Activated CD4-positive, alpha-beta T cell treated with anti-CD3 and anti-CD28 coated beads, Interleukin-2, amount 10 ng/mL, durations not matched to agents 24 days and 14 days (primary cell): ENCODE data around the gene SPACA6. TPM values are rescaled to one million over a fixed set of nuclear protein-coding genes. Genes with fewer than 3 reads are reported as not detected.
"Not testable (repeated sequence)": the region's sequence is repeated elsewhere in the genome, so short reads cannot be mapped to it uniquely, and the experiment has no call there.

Source experiments
- DNase-seq: peaks from one replicate; pipeline ENCODE4 v3.0.0; 2022
- H3K27ac Mint-ChIP-seq: one replicate; pipeline ENCODE4 v1.8.0; 2022; ENCODE audit warnings: mild to moderate bottlenecking, mixed read lengths
- H3K27me3 Mint-ChIP-seq: one replicate; pipeline ENCODE4 v1.8.0; 2022; ENCODE audit warnings: mixed read lengths
- H3K36me3 Mint-ChIP-seq: one replicate; pipeline ENCODE4 v1.8.0; 2022; ENCODE audit warnings: low read depth, mild to moderate bottlenecking, mixed read lengths
- H3K4me1 Mint-ChIP-seq: one replicate; pipeline ENCODE4 v1.8.0; 2021; ENCODE audit warnings: mixed read lengths
- H3K4me3 Mint-ChIP-seq: one replicate; pipeline ENCODE4 v1.8.0; 2022; ENCODE audit warnings: mild to moderate bottlenecking, moderate library complexity, mixed read lengths
- H3K9me3 Mint-ChIP-seq: one replicate; pipeline ENCODE4 v1.8.0; 2021; ENCODE audit warnings: mixed read lengths
- intact Hi-C: fragments of 100-400 bp; cut with micrococcal nuclease; formaldehyde crosslinking; loops from one replicate; pipeline ENCODE4 v1.15.1; 2023
- total RNA-seq: library from RNA; stranded (reverse); gene quantifications from 2 replicates; pipeline ENCODE4 v1.2.3, GENCODE V29; 2022

SPACA6 gene
- total RNA-seq: 6.7 and 7.0 TPM in 2 replicates

- Mint-ChIP-seq H3K4me3 (peak within 1 kb of the TSS; percentile 2), H3K4me1 (peaks cover 14% of the 10 kb centered on the region), H3K36me3 (peaks cover 8% of the 10 kb centered on the region), H3K27ac (no peak within 1 kb of the TSS), H3K27me3 (peaks cover 6% of the 10 kb centered on the region), H3K9me3 (no peaks in the 10 kb centered on the region)
- intact Hi-C loops: no loop called here
- no peak for DNase-seq
These were observed at the start of gene SPACA6 for GRCh38 chr19:51693260-51693659. TSS of gene SPACA6 (plus strand) at chr19:51693330. CDS start at chr19:51693527, 197 bp downstream.

GRCh38 chr19:51644636-51645271 lies 48.4 kb upstream of the SPACA6 start:
- H3K36me3 Mint-ChIP-seq: no peaks in the 10 kb centered on the region
- intact Hi-C loops: loop anchor here (1.0 kb wide), 1 partner anchor 14 kb away; the partner anchor contains the start of gene SIGLEC5
- H3K4me3 Mint-ChIP-seq: no peak overlapping the region
- no peak for DNase-seq
- no peak overlapping the region for H3K27ac Mint-ChIP-seq
- no peaks in the 10 kb centered on the region for H3K9me3 Mint-ChIP-seq
- H3K4me1 Mint-ChIP-seq: peaks cover 5% of the 10 kb centered on the region
- H3K27me3 Mint-ChIP-seq: peaks cover 28% of the 10 kb centered on the region

- DNase-seq, H3K36me3 Mint-ChIP-seq, H3K4me3 Mint-ChIP-seq, H3K4me1 Mint-ChIP-seq, H3K9me3 Mint-ChIP-seq, intact Hi-C loops, H3K27ac Mint-ChIP-seq: not testable (repeated sequence)
- peaks cover 13% of the 10 kb centered on the region for H3K27me3 Mint-ChIP-seq
These were observed 46.4 kb upstream of the SPACA6 start, which contains the start of gene SIGLEC14 for GRCh38 chr19:51646730-51647129. TSS of gene SIGLEC14 (minus strand) at chr19:51646825. CDS start at chr19:51646759, 66 bp downstream.

- intact Hi-C loops: no loop called here
- Mint-ChIP-seq H3K4me3 (no peak overlapping the region), H3K9me3 (no peaks in the 10 kb centered on the region), H3K4me1 (peaks cover 5% of the 10 kb centered on the region), H3K36me3 (no peaks in the 10 kb centered on the region), H3K27me3 (peaks cover 13% of the 10 kb centered on the region), H3K27ac (no peak overlapping the region)
- no peak for DNase-seq
These were observed 45.8 kb upstream of the SPACA6 start for GRCh38 chr19:51647318-51647717.

GRCh38 chr19:51651216-51651846 lies 41.8 kb upstream of the SPACA6 start:
- no peak for DNase-seq
- Mint-ChIP-seq H3K4me1 (no peaks in the 10 kb centered on the region), H3K9me3 (no peaks in the 10 kb centered on the region), H3K4me3 (no peak overlapping the region), H3K27me3 (no peaks in the 10 kb centered on the region), H3K36me3 (no peaks in the 10 kb centered on the region), H3K27ac (no peak overlapping the region)
- intact Hi-C loops: loop anchor here (10.0 kb wide), 1 partner anchor 123 kb away; no protein-coding TSS in a partner anchor

GRCh38 chr19:51652266-51652665 lies 40.9 kb upstream of the SPACA6 start:
- Mint-ChIP-seq H3K4me1 (peaks cover 5% of the 10 kb centered on the region), H3K27me3 (peaks cover 4% of the 10 kb centered on the region), H3K9me3 (no peaks in the 10 kb centered on the region), H3K4me3 (no peak overlapping the region), H3K36me3 (no peaks in the 10 kb centered on the region), H3K27ac (no peak overlapping the region)
- intact Hi-C loops: loop anchor here (10.0 kb wide), 1 partner anchor 123 kb away; no protein-coding TSS in a partner anchor
- no peak for DNase-seq

- Mint-ChIP-seq H3K4me3 (no peak overlapping the region), H3K4me1 (peaks cover 5% of the 10 kb centered on the region), H3K27me3 (peaks cover 6% of the 10 kb centered on the region), H3K27ac (no peak overlapping the region), H3K36me3 (no peaks in the 10 kb centered on the region), H3K9me3 (no peaks in the 10 kb centered on the region)
- intact Hi-C loops: loop anchor here (10.0 kb wide), 1 partner anchor 122 kb away; no protein-coding TSS in a partner anchor
- no peak for DNase-seq
These were observed 40.0 kb upstream of the SPACA6 start for GRCh38 chr19:51653162-51653561.

- H3K27me3 Mint-ChIP-seq: peaks cover 10% of the 10 kb centered on the region
- DNase-seq: no peak
- H3K9me3 Mint-ChIP-seq: no peaks in the 10 kb centered on the region
- peaks cover 5% of the 10 kb centered on the region for H3K4me1 Mint-ChIP-seq
- intact Hi-C loops: loop anchor here (10.0 kb wide), 1 partner anchor 120 kb away; no protein-coding TSS in a partner anchor
- H3K27ac Mint-ChIP-seq: no peak overlapping the region
- H3K36me3 Mint-ChIP-seq: no peaks in the 10 kb centered on the region
- H3K4me3 Mint-ChIP-seq: no peak overlapping the region
These were observed 38.3 kb upstream of the SPACA6 start for GRCh38 chr19:51654783-51655182.

GRCh38 chr19:51660975-51661600 lies 32.0 kb upstream of the SPACA6 start:
- peak; percentile 84 for DNase-seq
- Mint-ChIP-seq H3K9me3 (no peaks in the 10 kb centered on the region), H3K36me3 (no peaks in the 10 kb centered on the region), H3K4me1 (peaks cover 5% of the 10 kb centered on the region), H3K4me3 (no peak overlapping the region), H3K27me3 (peaks cover 23% of the 10 kb centered on the region), H3K27ac (no peak overlapping the region)
- intact Hi-C loops: loop anchor here (2.0 kb wide), 1 partner anchor 502 kb away; no protein-coding TSS in a partner anchor

GRCh38 chr19:51663650-51664049 lies 29.5 kb upstream of the SPACA6 start:
- Mint-ChIP-seq H3K36me3 (no peaks in the 10 kb centered on the region), H3K9me3 (no peaks in the 10 kb centered on the region), H3K4me1 (no peaks in the 10 kb centered on the region), H3K27ac (no peak overlapping the region), H3K27me3 (peaks cover 18% of the 10 kb centered on the region), H3K4me3 (no peak overlapping the region)
- DNase-seq: no peak
- intact Hi-C loops: no loop called here

- no peaks in the 10 kb centered on the region for H3K36me3 Mint-ChIP-seq
- intact Hi-C loops: no loop called here
These were observed 29.0 kb upstream of the SPACA6 start for GRCh38 chr19:51664131-51664530.

GRCh38 chr19:51664997-51665396 lies 28.1 kb upstream of the SPACA6 start:
- Mint-ChIP-seq H3K27ac (no peak overlapping the region), H3K9me3 (no peaks in the 10 kb centered on the region), H3K4me3 (no peak overlapping the region), H3K27me3 (peaks cover 16% of the 10 kb centered on the region), H3K36me3 (no peaks in the 10 kb centered on the region), H3K4me1 (no peaks in the 10 kb centered on the region)
- intact Hi-C loops: no loop called here
- no peak for DNase-seq

More at GRCh38 chr19:51664131-51664530, 29.0 kb upstream of the SPACA6 start:
- no peak for DNase-seq
- H3K4me1 Mint-ChIP-seq: no peaks in the 10 kb centered on the region
- H3K27ac Mint-ChIP-seq: no peak overlapping the region
- no peak overlapping the region for H3K4me3 Mint-ChIP-seq
- no peaks in the 10 kb centered on the region for H3K9me3 Mint-ChIP-seq
- peaks cover 18% of the 10 kb centered on the region for H3K27me3 Mint-ChIP-seq

- Mint-ChIP-seq H3K27ac (no peak overlapping the region), H3K36me3 (no peaks in the 10 kb centered on the region), H3K4me3 (no peak overlapping the region), H3K27me3 (peaks cover 11% of the 10 kb centered on the region), H3K4me1 (no peaks in the 10 kb centered on the region), H3K9me3 (no peaks in the 10 kb centered on the region)
- intact Hi-C loops: no loop called here
- DNase-seq: peak; percentile 25
These were observed 24.9 kb upstream of the SPACA6 start for GRCh38 chr19:51668216-51668615.
